Fibroblast of mammary gland (primary cell): Measurements from ENCODE around the gene RIPOR3.

Source experiments
- DNase-seq: peaks from one replicate; pipeline ENCODE4 v3.0.0-alpha.2; 2010; ENCODE audit warnings: low read depth
- H3K4me3 ChIP-seq: 2 replicates; pipeline ENCODE4 v1.5.1; 2011; ENCODE audit warnings: low read depth, mild to moderate bottlenecking, low read length, moderate library complexity; ENCODE audit not compliant: control insufficient read depth
- TF ChIP-seq, protein P1 (sequence below): conservative IDR thresholded peaks from 2 replicates; pipeline ENCODE4 v1.5.1; 2011; ENCODE audit warnings: low read depth, low read length, inconsistent platforms; ENCODE audit not compliant: control insufficient read depth, insufficient read depth

The RIPOR3 gene

DNA sequence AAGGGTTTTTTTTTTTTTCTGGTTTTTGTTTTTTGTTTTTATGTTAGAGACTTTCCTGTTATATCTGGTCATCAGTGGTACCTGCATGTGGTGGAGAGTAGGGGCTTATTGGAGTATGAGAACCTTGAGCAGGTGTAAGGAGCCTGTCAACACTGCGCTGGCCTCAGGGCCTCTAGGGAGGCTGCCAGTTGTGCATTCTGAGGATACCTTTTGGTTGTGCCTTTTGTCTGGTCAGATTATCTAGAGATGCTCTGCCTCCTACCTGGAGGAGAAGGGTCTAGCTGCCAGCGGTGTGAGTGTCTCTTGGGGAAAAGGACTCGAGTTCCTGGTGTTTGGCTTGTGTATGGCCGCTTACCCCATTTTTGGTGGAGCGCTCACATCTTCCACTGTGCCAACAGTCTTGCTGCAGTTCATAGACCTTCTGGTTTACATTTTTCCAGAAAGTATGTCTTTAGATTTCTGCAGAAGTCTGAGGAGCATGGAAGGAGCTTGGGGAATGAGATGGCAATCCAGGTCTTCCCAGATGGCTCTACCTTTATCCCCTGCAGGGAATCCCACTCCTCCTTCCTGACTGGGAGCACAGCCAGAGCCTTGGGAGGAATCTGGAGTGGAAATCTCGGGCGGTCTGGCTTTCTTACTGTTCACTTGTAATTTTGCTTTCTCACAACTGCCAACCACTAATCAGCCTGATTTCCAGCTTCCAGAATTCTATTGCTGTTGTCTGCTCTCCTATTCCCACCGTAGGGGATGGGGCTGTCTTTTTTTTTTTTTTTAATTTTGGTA is 131.3 kb downstream of the RIPOR3 start:
- DNase-seq, result no peak
- H3K4me3 ChIP-seq, result no peak overlapping the region
- TF ChIP-seq, protein P1, sequence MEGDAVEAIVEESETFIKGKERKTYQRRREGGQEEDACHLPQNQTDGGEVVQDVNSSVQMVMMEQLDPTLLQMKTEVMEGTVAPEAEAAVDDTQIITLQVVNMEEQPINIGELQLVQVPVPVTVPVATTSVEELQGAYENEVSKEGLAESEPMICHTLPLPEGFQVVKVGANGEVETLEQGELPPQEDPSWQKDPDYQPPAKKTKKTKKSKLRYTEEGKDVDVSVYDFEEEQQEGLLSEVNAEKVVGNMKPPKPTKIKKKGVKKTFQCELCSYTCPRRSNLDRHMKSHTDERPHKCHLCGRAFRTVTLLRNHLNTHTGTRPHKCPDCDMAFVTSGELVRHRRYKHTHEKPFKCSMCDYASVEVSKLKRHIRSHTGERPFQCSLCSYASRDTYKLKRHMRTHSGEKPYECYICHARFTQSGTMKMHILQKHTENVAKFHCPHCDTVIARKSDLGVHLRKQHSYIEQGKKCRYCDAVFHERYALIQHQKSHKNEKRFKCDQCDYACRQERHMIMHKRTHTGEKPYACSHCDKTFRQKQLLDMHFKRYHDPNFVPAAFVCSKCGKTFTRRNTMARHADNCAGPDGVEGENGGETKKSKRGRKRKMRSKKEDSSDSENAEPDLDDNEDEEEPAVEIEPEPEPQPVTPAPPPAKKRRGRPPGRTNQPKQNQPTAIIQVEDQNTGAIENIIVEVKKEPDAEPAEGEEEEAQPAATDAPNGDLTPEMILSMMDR, result no peak

DNA sequence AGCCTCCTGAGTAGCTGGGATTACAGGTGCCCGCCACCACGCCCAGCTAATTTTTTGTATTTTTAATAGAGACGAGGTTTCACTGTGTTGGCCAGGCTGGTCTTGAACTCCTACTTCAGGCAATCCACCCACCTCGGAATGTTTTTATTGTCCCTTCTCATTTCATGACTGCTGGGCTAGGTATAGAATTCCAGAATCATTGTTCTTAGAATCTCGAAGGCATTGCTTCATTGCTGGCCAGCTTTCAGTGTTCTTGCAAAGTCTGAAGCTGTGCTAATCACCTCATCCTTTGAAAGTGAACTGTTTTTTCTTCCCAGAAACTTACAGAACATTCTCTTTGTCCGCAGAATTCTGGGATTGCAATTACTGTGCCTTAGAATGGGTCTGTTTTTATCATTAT is 132.2 kb downstream of the RIPOR3 start:
- H3K4me3 ChIP-seq, result no peak overlapping the region
- DNase-seq, result no peak
- TF ChIP-seq, protein P1, result no peak

DNA sequence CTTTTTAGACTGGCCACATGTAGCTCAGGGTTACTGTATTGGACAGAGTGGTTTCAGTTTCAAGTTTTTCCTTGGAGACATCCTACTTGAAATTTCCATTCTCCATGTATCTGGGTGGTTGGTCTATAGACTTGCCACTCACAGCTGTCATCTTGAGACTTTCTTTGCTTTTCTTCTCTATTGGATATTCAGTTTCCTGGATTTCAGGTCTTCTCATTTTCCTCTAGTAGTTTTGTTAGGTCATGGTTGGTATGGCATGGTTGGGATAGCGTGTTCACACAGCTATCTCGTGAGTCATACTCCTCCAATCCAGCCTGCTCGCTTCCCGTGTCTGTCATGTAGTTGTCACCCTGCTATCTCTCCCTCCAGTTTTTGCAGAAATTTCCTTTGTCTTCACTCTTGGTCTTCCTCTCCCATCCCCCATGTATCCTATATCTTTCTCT is 132.8 kb downstream of the RIPOR3 start:
- no peak overlapping the region for H3K4me3 ChIP-seq
- TF ChIP-seq, protein P1, result no peak
- peak; percentile 85 for DNase-seq

DNA sequence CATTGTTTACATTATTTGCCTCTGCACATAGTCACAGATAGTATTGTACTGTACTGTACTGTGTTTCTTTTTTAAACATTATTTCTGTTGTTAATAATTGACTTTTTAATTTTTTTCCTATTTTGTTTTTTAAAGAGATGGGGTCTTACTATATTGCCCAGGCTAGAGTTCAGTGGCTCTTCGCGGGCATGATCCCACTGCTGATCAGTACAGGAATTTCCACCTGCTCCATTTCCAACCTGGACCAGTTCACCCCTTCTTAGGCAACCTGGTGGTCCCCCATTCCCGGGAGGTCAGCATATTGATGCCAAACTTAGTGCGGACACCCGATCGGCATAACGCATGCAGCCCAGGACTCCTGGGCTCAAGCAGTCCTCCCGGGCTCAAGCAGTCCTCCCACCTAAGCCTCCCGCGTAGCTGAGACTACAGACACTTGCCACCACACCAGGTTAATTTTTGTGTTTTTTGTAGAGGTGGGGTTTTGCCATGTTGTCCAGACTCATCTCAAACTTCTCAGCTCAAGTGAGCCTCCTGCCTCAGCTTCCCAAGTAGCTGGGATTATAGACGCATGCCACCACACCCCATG is 133.7 kb downstream of the RIPOR3 start:
- TF ChIP-seq, protein P1, result no peak
- no peak overlapping the region for H3K4me3 ChIP-seq
- DNase-seq, result no peak

DNA sequence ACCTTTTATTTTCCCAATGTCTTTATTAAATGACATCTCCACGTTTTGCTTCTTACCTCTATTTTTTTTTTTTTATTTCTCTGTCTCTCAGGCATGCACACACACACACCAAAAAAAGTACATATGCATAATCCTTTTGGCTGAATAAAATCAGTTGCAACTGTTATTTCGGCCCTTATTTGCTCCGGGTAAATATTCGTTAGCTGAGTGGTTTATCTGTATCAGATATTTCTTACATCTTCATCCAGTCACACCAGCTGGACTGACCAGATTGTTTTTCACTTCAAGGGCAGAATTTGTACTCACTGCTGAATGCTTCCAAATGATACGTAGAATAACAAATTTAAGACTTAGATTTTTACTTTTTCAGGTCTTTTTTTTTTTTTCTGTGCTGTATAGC is 135.7 kb downstream of the RIPOR3 start:
- no peak overlapping the region for H3K4me3 ChIP-seq
- TF ChIP-seq, protein P1, result no peak
- no peak for DNase-seq

DNA sequence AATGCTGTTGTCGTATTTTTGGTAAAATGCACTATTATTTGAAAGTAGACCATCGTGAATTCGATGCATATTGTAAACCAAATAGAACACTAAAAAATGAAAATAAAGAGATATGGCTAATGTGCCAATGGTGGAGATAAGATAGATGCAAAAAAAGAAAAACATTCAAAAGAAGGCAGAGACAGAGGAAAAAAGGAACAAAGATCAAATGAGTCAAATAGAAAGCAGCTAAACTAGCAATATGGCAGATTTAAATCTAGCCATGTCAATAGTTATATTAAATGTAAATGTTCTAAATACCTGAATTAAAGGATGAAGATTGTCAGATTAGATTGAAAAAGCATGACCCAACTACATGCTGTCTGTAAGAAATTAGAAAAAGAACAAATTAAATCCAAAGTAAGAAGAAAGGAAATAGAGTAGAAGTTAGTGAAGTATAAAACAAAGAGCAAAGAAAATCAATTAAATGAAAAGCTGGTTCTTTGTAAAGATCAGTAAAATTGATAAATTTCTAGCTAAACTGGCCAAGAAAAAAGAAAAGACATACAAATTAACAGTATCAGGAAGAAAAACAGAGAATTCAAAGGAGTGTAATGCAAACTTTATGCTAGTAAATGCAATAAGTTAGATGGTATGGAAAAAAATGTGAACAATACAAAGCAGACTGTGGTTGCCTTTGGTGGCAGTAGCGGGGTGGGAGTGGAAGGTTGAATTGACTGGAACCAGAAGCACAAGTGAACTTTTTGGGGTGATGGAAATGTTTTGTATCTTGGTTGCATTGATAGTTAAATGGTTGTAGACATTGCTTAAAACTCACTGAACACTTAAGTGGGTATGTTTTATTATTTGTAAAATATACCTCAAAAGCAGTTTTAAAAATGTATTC is 136.4 kb downstream of the RIPOR3 start:
- no peak for DNase-seq
- TF ChIP-seq, protein P1, result no peak
- H3K4me3 ChIP-seq, result no peak overlapping the region
